ENCODE data around the gene PTPRQ. TPM values are rescaled to one million over a fixed set of nuclear protein-coding genes. Genes with fewer than 3 reads are reported as not detected.

PTPRQ gene
- total RNA-seq, 1 donor from 2014 or later = 0.35 TPM

- Mint-ChIP-seq H3K4me1 (ENCODE audit: unreplicated experiment) (peaks cover 10% of the 10 kb centered on the region), H3K27ac (ENCODE audit: unreplicated experiment) (no peak overlapping the region), H3K36me3 (ENCODE audit: unreplicated experiment) (no peaks in the 10 kb centered on the region), H3K4me3 (ENCODE audit: unreplicated experiment) (no peak overlapping the region), H3K9me3 (ENCODE audit: unreplicated experiment) (no peaks in the 10 kb centered on the region), H3K27me3 (ENCODE audit: unreplicated experiment) (no peaks in the 10 kb centered on the region)
- no peak for TF ChIP-seq CTCF (IDR thresholded peaks at IDR 0.05)
- no peak for DNase-seq (ENCODE audit: extremely low spot score, unreplicated experiment)
Measured at GRCh38 chr12:80698847-80699542, 255.0 kb downstream of the PTPRQ start.

- Mint-ChIP-seq H3K27ac (ENCODE audit: unreplicated experiment) (no peak overlapping the region), H3K4me3 (ENCODE audit: unreplicated experiment) (no peak overlapping the region), H3K9me3 (ENCODE audit: unreplicated experiment) (no peaks in the 10 kb centered on the region), H3K36me3 (ENCODE audit: unreplicated experiment) (no peaks in the 10 kb centered on the region), H3K4me1 (ENCODE audit: unreplicated experiment) (peaks cover 10% of the 10 kb centered on the region), H3K27me3 (ENCODE audit: unreplicated experiment) (no peaks in the 10 kb centered on the region)
- no peak for TF ChIP-seq CTCF (IDR thresholded peaks at IDR 0.05)
- DNase-seq (ENCODE audit: extremely low spot score, unreplicated experiment) = no peak
Measured at GRCh38 chr12:80700327-80700726, 256.3 kb downstream of the PTPRQ start.

DNA sequence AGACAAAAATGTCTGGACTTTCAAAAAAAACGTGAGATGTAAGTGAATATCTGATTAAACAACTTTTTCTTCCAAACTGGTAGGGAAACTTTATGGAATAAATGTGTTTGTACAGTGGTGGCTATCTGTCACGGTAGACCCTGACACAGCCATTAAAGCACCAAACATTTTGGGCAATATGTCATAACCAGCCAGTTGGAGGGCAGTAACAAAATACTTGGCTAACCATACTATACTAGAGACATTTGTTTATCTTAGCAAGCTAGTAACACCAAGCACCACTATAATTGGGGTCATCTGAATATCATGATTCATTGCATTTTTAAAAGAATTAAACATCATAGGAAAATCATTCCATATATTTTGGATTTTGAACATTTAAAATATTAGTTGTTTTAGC is 257.4 kb downstream of the PTPRQ start:
- H3K4me1 Mint-ChIP-seq (ENCODE audit: unreplicated experiment) = peaks cover 10% of the 10 kb centered on the region
- no peaks in the 10 kb centered on the region for H3K36me3 Mint-ChIP-seq (ENCODE audit: unreplicated experiment)
- TF ChIP-seq CTCF (IDR thresholded peaks at IDR 0.05) = no peak
- H3K9me3 Mint-ChIP-seq (ENCODE audit: unreplicated experiment) = no peaks in the 10 kb centered on the region
- no peak overlapping the region for H3K27ac Mint-ChIP-seq (ENCODE audit: unreplicated experiment)
- DNase-seq (ENCODE audit: extremely low spot score, unreplicated experiment) = no peak
- H3K4me3 Mint-ChIP-seq (ENCODE audit: unreplicated experiment) = no peak overlapping the region
- H3K27me3 Mint-ChIP-seq (ENCODE audit: unreplicated experiment) = no peaks in the 10 kb centered on the region

DNA sequence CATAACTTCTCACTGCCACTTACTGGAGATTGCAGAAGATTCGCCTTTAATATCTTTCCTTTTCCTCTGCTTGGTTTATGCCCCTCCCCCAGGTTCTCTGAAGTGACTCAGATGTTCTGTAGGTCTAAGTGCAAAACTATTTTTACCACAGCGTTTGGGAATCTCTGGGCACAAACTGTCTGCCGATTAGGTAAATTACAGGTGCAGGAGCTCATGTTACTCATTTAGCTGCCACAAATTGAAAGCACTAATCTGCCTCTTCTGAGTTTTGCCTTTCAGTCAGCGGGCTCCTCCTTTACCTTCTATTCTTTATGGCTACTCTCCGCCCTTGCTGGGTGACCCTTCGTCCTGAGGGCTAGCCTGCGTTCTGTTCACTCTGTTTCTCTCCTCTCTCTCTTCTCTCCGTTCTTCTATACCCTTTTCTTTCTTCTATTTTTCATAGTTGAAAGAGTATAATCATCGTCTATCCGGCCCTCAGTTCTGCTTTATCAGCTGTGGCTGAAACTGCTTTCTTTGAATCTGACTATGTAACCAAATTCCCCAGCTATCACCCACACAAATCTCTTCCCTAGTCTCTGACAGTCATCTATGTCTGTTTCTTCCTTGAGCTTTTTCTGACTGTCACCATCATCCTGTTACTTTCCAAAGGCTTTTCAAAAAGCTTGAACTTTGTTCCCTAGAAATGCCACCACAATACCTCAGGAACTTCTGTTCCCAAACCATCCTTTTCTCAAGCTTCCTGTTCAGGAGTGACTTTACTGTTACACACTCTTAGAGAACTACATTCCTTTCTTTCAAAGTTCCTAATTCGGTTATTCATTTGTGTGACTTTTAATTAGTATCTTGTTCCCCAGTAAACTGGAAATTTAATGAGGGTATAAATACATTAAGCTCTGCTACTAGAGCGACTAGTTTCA is 259.1 kb downstream of the PTPRQ start:
- no peaks in the 10 kb centered on the region for H3K9me3 Mint-ChIP-seq (ENCODE audit: unreplicated experiment)
- peak overlapping the region; percentile 56 for H3K27ac Mint-ChIP-seq (ENCODE audit: unreplicated experiment)
- no peak for TF ChIP-seq CTCF (IDR thresholded peaks at IDR 0.05)
- no peaks in the 10 kb centered on the region for H3K27me3 Mint-ChIP-seq (ENCODE audit: unreplicated experiment)
- H3K36me3 Mint-ChIP-seq (ENCODE audit: unreplicated experiment) = no peaks in the 10 kb centered on the region
- H3K4me3 Mint-ChIP-seq (ENCODE audit: unreplicated experiment) = no peak overlapping the region
- peaks cover 10% of the 10 kb centered on the region for H3K4me1 Mint-ChIP-seq (ENCODE audit: unreplicated experiment)
- no peak for DNase-seq (ENCODE audit: extremely low spot score, unreplicated experiment)

DNA sequence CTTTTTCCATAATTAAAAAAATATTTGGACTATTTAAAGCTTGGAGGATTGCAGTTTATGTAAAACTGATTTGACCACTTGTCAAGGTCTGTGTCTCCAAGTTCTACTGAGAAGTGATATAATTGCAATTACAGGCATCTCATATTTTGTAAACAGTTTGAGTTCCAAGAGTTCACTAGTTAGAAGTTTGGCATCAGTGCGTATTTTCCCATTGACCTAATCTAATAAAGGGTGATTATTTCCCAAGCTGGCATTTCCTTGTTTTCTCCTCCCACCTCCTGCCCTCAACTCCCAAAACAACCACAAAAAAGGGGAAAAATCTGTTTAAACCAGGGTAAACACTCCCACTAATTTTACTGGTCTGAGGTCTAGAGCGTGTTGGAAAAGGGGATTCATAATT is 260.4 kb downstream of the PTPRQ start:
- TF ChIP-seq CTCF (IDR thresholded peaks at IDR 0.05) = no peak
- Mint-ChIP-seq H3K27me3 (ENCODE audit: unreplicated experiment) (peaks cover 6% of the 10 kb centered on the region), H3K4me3 (ENCODE audit: unreplicated experiment) (no peak overlapping the region), H3K36me3 (ENCODE audit: unreplicated experiment) (no peaks in the 10 kb centered on the region), H3K9me3 (ENCODE audit: unreplicated experiment) (no peaks in the 10 kb centered on the region), H3K4me1 (ENCODE audit: unreplicated experiment) (peaks cover 16% of the 10 kb centered on the region), H3K27ac (ENCODE audit: unreplicated experiment) (no peak overlapping the region)
- DNase-seq (ENCODE audit: extremely low spot score, unreplicated experiment) = no peak
